Fibroblast of skin of right quadriceps (primary cell): ENCODE results near the gene KIF25.
"Not testable (repeated sequence)": the region's sequence is repeated elsewhere in the genome, so short reads cannot be mapped to it uniquely, and the experiment has no call there.

Source experiments
- DNase-seq: peaks from one replicate; pipeline ENCODE4 v3.0.0-alpha.2; 2013

The KIF25 gene

GRCh38 chr6:168073937-168074730, 76.7 kb downstream of the KIF25 start:
- no peak for DNase-seq

GRCh38 chr6:168075216-168075615, 77.7 kb downstream of the KIF25 start:
- no peak for DNase-seq

- DNase-seq = no peak
Observed at GRCh38 chr6:168075787-168076202, 78.3 kb downstream of the KIF25 start.

- DNase-seq = not testable (repeated sequence)
Observed at GRCh38 chr6:168077401-168077800, 79.9 kb downstream of the KIF25 start.

GRCh38 chr6:168078175-168078942, 80.9 kb downstream of the KIF25 start:
- no peak for DNase-seq

- no peak for DNase-seq
Observed at GRCh38 chr6:168078943-168079405, 81.5 kb downstream of the KIF25 start, which contains the start of gene FRMD1. Gene FRMD1, minus strand, starts transcription at chr6:168079212. Its CDS starts 118 bp downstream, at chr6:168079094.

GRCh38 chr6:168080393-168081077, 83.1 kb downstream of the KIF25 start:
- no peak for DNase-seq

- DNase-seq = no peak
Observed at GRCh38 chr6:168081858-168082546, 84.5 kb downstream of the KIF25 start.

- no peak for DNase-seq
Observed at GRCh38 chr6:168082860-168083513, 85.5 kb downstream of the KIF25 start.

GRCh38 chr6:168083514-168083885, 86.0 kb downstream of the KIF25 start:
- no peak for DNase-seq

GRCh38 chr6:168084465-168085160, 87.1 kb downstream of the KIF25 start:
- DNase-seq = no peak

GRCh38 chr6:168086066-168086465, 88.6 kb downstream of the KIF25 start:
- no peak for DNase-seq

- DNase-seq = no peak
Observed at GRCh38 chr6:168086616-168087015, 89.1 kb downstream of the KIF25 start.

- no peak for DNase-seq
Observed at GRCh38 chr6:168087436-168088160, 90.1 kb downstream of the KIF25 start.

- DNase-seq = peak; percentile 36
Observed at GRCh38 chr6:168088161-168089053, 90.9 kb downstream of the KIF25 start.

- DNase-seq = no peak
Observed at GRCh38 chr6:168089186-168090063, 92.0 kb downstream of the KIF25 start.

- DNase-seq = no peak
Observed at GRCh38 chr6:168090064-168090690, 92.7 kb downstream of the KIF25 start.

- DNase-seq = no peak
Observed at GRCh38 chr6:168090706-168091105, 93.2 kb downstream of the KIF25 start.
